HG03342 (cell line): ENCODE results near the gene NOB1.

Experiments used
- ATAC-seq: cut with Tn5 transposase; IDR thresholded peaks from one replicate; pipeline ENCODE4 v1.9.1; 2021; ENCODE audit warnings: mild to moderate bottlenecking, moderate library complexity; ENCODE audit not compliant: unreplicated experiment

NOB1 gene

GRCh38 chr16:69724414-69724873, 30.3 kb downstream of the NOB1 start:
- no peak for ATAC-seq

GRCh38 chr16:69721441-69721957, 33.2 kb downstream of the NOB1 start:
- no peak for ATAC-seq

- ATAC-seq = no peak
These were observed 33.8 kb downstream of the NOB1 start for GRCh38 chr16:69720822-69721430.

GRCh38 chr16:69718111-69718764, 36.5 kb downstream of the NOB1 start:
- ATAC-seq = no peak

- no peak for ATAC-seq
These were observed 37.7 kb downstream of the NOB1 start for GRCh38 chr16:69717066-69717465.

- no peak for ATAC-seq
These were observed 41.7 kb downstream of the NOB1 start for GRCh38 chr16:69712914-69713581.

- ATAC-seq = no peak
These were observed 42.4 kb downstream of the NOB1 start for GRCh38 chr16:69712277-69712676.

GRCh38 chr16:69711115-69711740, 43.5 kb downstream of the NOB1 start:
- no peak for ATAC-seq

- ATAC-seq = no peak
These were observed 45.2 kb downstream of the NOB1 start for GRCh38 chr16:69709456-69710084.

GRCh38 chr16:69707920-69708683, 46.6 kb downstream of the NOB1 start:
- ATAC-seq = no peak

- ATAC-seq = no peak
These were observed 47.8 kb downstream of the NOB1 start for GRCh38 chr16:69706975-69707340.

GRCh38 chr16:69706256-69706974, 48.3 kb downstream of the NOB1 start:
- no peak for ATAC-seq

GRCh38 chr16:69703638-69704037, 51.1 kb downstream of the NOB1 start:
- no peak for ATAC-seq

- no peak for ATAC-seq
These were observed 52.9 kb downstream of the NOB1 start for GRCh38 chr16:69701866-69702265.

GRCh38 chr16:69701452-69701851, 53.3 kb downstream of the NOB1 start:
- no peak for ATAC-seq

GRCh38 chr16:69699915-69700314, 54.8 kb downstream of the NOB1 start:
- no peak for ATAC-seq

- no peak for ATAC-seq
These were observed 56.3 kb downstream of the NOB1 start for GRCh38 chr16:69698404-69698803.

GRCh38 chr16:69693916-69694315, 60.8 kb downstream of the NOB1 start:
- ATAC-seq = no peak

- ATAC-seq = no peak
These were observed 62.5 kb downstream of the NOB1 start for GRCh38 chr16:69691980-69692911.
